ENCODE results near the gene SUGCT.

- TF ChIP-seq CTCF (conservative IDR thresholded peaks at IDR 0.05 in 1 of 2, IDR thresholded peaks at IDR 0.05 in 1 of 2; ENCODE audit: extremely low read depth in 1 of 2, insufficient read depth in 1 of 2, low read depth in 1 of 2, low read length in 2 of 2): no peak
- no peak for TF ChIP-seq EZH2 (IDR thresholded peaks at IDR 0.05; ENCODE audit: borderline replicate concordance, low read length)
Measured at GRCh38 chr7:40909346-40909980, 774.7 kb downstream of the SUGCT start.
